Upper lobe of left lung (tissue), 6 donors: Measurements from ENCODE around the gene TRIM14. TPM values are rescaled to one million over a fixed set of nuclear protein-coding genes. Genes with fewer than 3 reads are reported as not detected.
A peak's percentile ranks its signal among the peaks of the same experiment; 100 is the strongest.

Experiments used
- ATAC-seq, 2 donors: fragments of 200-7000 bp; cut with Tn5 transposase; one replicate each; pipeline ENCODE4 v1.9.1; 2022; ENCODE audit warnings: mild to moderate bottlenecking in 2 of 2, moderate library complexity in 2 of 2; ENCODE audit not compliant: low FRiP score in 2 of 2
- DNase-seq, 2 donors: peaks; one replicate each; pipeline ENCODE4 v3.0.0-alpha.2; 2019 to 2020
- H3K27ac ChIP-seq, 4 donors: fragments of 200-600 bp; sonication (generic); one replicate each; pipeline ENCODE4 v1.5.1; 2016 to 2019
- H3K27me3 ChIP-seq, 4 donors: fragments of 200-600 bp; sonication (generic); one replicate each; pipeline ENCODE4 v1.5.1; 2017 to 2019
- H3K36me3 ChIP-seq, 4 donors: fragments of 200-600 bp; sonication (generic); one replicate each; pipeline ENCODE4 v1.5.1; 2016 to 2019
- H3K4me1 ChIP-seq, 4 donors: fragments of 200-600 bp; sonication (generic); one replicate each; pipeline ENCODE4 v1.5.1; 2018 to 2019
- H3K4me3 ChIP-seq, 4 donors: fragments of 200-600 bp; sonication (generic); one replicate each; pipeline ENCODE4 v1.5.1; 2017 to 2019; ENCODE audit warnings: mild to moderate bottlenecking in 2 of 4, moderate library complexity in 1 of 4
- H3K9me3 ChIP-seq, 4 donors: fragments of 200-600 bp; sonication (generic); one replicate each; pipeline ENCODE4 v1.5.1; 2018 to 2019
- EP300 ChIP-seq, 4 donors: sonication (generic); formaldehyde crosslinking; IDR thresholded peaks; one replicate each; pipeline ENCODE4 v1.5.1; 2017; ENCODE audit warnings: antibody characterized with exemption in 4 of 4, control low read depth in 2 of 4
- POLR2A ChIP-seq, 4 donors: fragments of 450-650 bp; IDR thresholded peaks; one replicate each; pipeline ENCODE4 v1.5.1; 2016 to 2017; ENCODE audit warnings: antibody characterized with exemption in 4 of 4, mild to moderate bottlenecking in 2 of 4
- POLR2AphosphoS5 ChIP-seq, 2 donors: sonication (generic); formaldehyde crosslinking; IDR thresholded peaks; one replicate each; pipeline ENCODE4 v1.5.1; 2017; ENCODE audit warnings: antibody characterized with exemption in 2 of 2
- WGBS, 2 donors: methylation state at CpG; one replicate each; pipeline ENCODE4 v1.1.5; 2017 to 2018; 5-methylcytosine and 5-hydroxymethylcytosine counted together
- total RNA-seq, 6 donors: library from RNA; depleted of rRNA in 4 of 6; stranded (reverse); fragments of >200 nt in 4 of 6; gene quantifications; one replicate each; pipeline versions ENCODE4 v1.1.0 to v1.2.1, GENCODE V29; 2016 to 2021
- TF ChIP-seq, protein P1 (sequence below), 6 experiments: fragments of 450-650 bp in 4 of 6; fragments of 200-600 bp in 2 of 6; sonication (generic) in 2 of 6; IDR thresholded peaks; one replicate each; pipeline ENCODE4 v1.5.1; 2016 to 2019; ENCODE audit warnings: antibody characterized with exemption in 6 of 6
- donor health status: DM: no; HTN: no; CAD: no; lungs with moderate emphysema.
- donor health status: DM: no; HTN: yes; CAD: no; lungs with severe emphysema.

Gene TRIM14
- total RNA-seq, 6 donors from 2014 or later, result 28.6 to 52.1 (median 46.2) TPM

DNA sequence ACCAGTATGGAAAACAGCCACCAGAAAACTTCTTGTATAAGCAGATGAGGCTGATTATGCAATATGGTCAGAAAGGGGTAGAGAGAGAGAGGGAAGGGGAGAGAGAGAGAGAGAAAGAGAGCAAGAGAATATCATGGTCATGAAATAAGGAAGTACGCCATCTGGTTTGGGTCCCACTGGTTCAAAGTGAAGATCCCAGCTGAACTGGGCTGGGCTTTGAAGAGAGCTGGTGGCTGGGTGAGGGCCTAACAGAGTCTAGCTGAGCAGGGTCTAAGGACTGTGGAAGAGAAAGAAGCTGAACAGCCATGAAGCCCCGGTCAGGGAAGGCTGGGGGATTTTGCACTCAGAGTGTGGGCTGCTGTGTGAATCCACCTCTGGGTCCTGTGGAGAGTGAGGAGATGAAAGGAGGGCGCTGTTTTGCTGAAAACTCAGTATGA is 14.6 kb downstream of the TRIM14 start:
- peaks cover 4 to 23% (median 19%) of the 10 kb centered on the region in 4 donors for H3K4me1 ChIP-seq
- 67 to 90% methylated on average over 2 to 3 of the region's 3 CpGs for WGBS, 2 donors
- no peaks in the 10 kb centered on the region for H3K27me3 ChIP-seq
- H3K9me3 ChIP-seq, result no peaks in the 10 kb centered on the region
- TF ChIP-seq POLR2A (IDR thresholded peaks at IDR 0.05) (no peak), POLR2AphosphoS5 (IDR thresholded peaks at IDR 0.05) (no peak), EP300 (IDR thresholded peaks at IDR 0.05) (no peak)
- TF ChIP-seq, protein P1, sequence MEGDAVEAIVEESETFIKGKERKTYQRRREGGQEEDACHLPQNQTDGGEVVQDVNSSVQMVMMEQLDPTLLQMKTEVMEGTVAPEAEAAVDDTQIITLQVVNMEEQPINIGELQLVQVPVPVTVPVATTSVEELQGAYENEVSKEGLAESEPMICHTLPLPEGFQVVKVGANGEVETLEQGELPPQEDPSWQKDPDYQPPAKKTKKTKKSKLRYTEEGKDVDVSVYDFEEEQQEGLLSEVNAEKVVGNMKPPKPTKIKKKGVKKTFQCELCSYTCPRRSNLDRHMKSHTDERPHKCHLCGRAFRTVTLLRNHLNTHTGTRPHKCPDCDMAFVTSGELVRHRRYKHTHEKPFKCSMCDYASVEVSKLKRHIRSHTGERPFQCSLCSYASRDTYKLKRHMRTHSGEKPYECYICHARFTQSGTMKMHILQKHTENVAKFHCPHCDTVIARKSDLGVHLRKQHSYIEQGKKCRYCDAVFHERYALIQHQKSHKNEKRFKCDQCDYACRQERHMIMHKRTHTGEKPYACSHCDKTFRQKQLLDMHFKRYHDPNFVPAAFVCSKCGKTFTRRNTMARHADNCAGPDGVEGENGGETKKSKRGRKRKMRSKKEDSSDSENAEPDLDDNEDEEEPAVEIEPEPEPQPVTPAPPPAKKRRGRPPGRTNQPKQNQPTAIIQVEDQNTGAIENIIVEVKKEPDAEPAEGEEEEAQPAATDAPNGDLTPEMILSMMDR (IDR thresholded peaks at IDR 0.05), result no peak
- DNase-seq (no peak), ATAC-seq (peak in 1 of 2 donors; percentile 55)
- H3K4me3 ChIP-seq, result no peak overlapping the region
- peak overlapping the region in 2 of 4 donors; percentile 58 to 71 for H3K27ac ChIP-seq
- peaks cover 0 to 5% (median 1%) of the 10 kb centered on the region in 4 donors for H3K36me3 ChIP-seq

DNA sequence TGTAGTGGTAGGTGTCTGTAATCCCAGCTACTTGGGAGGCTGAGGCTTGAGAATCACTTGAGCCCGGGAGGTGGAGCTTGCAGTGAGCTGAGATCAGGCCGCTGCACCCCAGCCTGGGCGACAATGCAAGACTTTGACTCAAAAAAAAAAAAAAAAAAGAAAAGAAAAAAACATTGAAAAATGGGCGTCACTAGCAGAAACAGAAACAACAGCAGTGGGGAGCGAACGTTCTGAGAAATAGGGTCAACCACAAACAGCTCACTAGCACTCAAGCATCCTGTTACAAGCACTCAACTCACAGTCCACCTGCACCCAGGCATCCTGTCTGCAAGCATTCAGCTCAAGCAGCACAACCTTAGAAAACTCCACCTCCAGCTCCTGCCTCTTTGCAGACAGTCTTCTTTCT is 17.2 kb downstream of the TRIM14 start:
- Histone ChIP-seq H3K4me3 (no peak overlapping the region), H3K36me3 (peaks cover 0 to 23% (median 4%) of the 10 kb centered on the region in 4 donors), H3K9me3 (no peaks in the 10 kb centered on the region), H3K27me3 (no peaks in the 10 kb centered on the region), H3K27ac (peak overlapping the region in 2 of 4 donors; percentile 53 to 67), H3K4me1 (peaks cover 4 to 23% (median 15%) of the 10 kb centered on the region in 4 donors)
- 29 to 31% methylated on average over 6 of the region's 6 CpGs for WGBS, 2 donors
- DNase-seq (peak in 1 of 2 donors; percentile 75), ATAC-seq (peak; percentile 64 to 74)
- TF ChIP-seq POLR2AphosphoS5 (IDR thresholded peaks at IDR 0.05), result peak in 1 of 2 donors; percentile 44
- TF ChIP-seq EP300 (IDR thresholded peaks at IDR 0.05), result no peak
- TF ChIP-seq POLR2A (IDR thresholded peaks at IDR 0.05), result peak in 1 of 4 donors; percentile 53
- TF ChIP-seq, protein P1 (IDR thresholded peaks at IDR 0.05), result no peak

DNA sequence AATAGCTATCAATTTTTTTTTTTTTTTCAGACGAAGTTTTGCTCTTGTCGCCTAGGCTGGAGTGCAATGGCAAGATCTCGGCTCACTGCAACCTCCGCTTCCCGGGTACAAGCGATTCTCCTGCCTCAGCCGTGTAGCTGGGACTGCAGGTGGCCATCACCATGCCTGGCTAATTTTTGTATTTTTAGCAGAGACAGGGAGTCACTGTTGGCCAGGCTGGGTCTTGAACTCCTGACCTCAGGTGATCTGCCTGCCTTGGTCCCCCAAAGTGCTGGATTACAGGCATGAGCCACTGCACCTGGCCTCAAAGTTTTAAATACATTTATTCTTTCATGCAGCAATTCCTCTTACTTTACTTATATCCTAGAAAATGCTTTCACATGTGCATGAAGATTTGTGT is 17.6 kb downstream of the TRIM14 start:
- peaks cover 4 to 23% (median 15%) of the 10 kb centered on the region in 4 donors for H3K4me1 ChIP-seq
- ATAC-seq, result no peak
- no peaks in the 10 kb centered on the region for H3K27me3 ChIP-seq
- TF ChIP-seq POLR2A (IDR thresholded peaks at IDR 0.05), result no peak
- TF ChIP-seq EP300 (IDR thresholded peaks at IDR 0.05), result no peak
- no peak for TF ChIP-seq POLR2AphosphoS5 (IDR thresholded peaks at IDR 0.05)
- TF ChIP-seq, protein P1 (IDR thresholded peaks at IDR 0.05), result no peak
- no peak overlapping the region for H3K4me3 ChIP-seq
- H3K36me3 ChIP-seq, result peaks cover 0 to 23% (median 4%) of the 10 kb centered on the region in 4 donors
- peak overlapping the region in 3 of 4 donors; percentile 20 to 67 (median 53) for H3K27ac ChIP-seq
- DNase-seq, result no peak
- no peaks in the 10 kb centered on the region for H3K9me3 ChIP-seq
- WGBS, 2 donors, result 85 to 97% methylated on average over 7 of the region's 7 CpGs

GRCh38 chr9:98100456-98100855 is 18.6 kb downstream of the TRIM14 start:
- Histone ChIP-seq H3K27me3 (no peaks in the 10 kb centered on the region), H3K4me1 (peaks cover 4 to 23% (median 15%) of the 10 kb centered on the region in 4 donors), H3K4me3 (no peak overlapping the region), H3K27ac (peak overlapping the region in 1 of 4 donors; percentile 52), H3K36me3 (peaks cover 0 to 31% (median 9%) of the 10 kb centered on the region in 4 donors), H3K9me3 (no peaks in the 10 kb centered on the region)
- DNase-seq (no peak), ATAC-seq (no peak)
- no peak for TF ChIP-seq EP300 (IDR thresholded peaks at IDR 0.05)
- TF ChIP-seq, protein P1 (IDR thresholded peaks at IDR 0.05), result no peak
- TF ChIP-seq POLR2A (IDR thresholded peaks at IDR 0.05), result no peak
- no peak for TF ChIP-seq POLR2AphosphoS5 (IDR thresholded peaks at IDR 0.05)

DNA sequence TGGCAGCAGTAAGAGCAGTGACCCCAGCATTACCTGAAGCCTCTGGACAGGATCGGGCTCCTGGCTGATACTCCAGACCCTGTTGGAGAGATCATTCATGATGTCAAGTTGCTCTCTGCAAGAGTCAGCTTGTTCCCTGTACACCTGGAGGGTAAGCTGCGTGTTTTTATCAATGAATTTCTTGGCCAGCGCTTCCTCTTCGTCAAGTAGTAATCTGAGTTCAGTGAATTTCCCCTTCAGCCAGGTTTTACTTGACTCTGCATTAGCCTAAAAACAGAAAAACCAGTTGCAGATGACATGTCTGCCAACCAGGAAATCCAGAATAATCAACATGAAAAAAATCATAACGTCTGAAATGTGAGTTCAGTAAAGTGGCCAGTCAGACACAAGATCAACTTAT is 19.1 kb downstream of the TRIM14 start:
- Histone ChIP-seq H3K9me3 (no peaks in the 10 kb centered on the region), H3K27ac (peak overlapping the region in 1 of 4 donors; percentile 52), H3K4me3 (no peak overlapping the region), H3K4me1 (peaks cover 4 to 21% (median 15%) of the 10 kb centered on the region in 4 donors), H3K27me3 (no peaks in the 10 kb centered on the region), H3K36me3 (peaks cover 0 to 36% (median 12%) of the 10 kb centered on the region in 4 donors)
- DNase-seq, result no peak
- WGBS, 2 donors, result 48% methylated on average over 5 of the region's 5 CpGs
- ATAC-seq, result no peak
- TF ChIP-seq, protein P1 (IDR thresholded peaks at IDR 0.05), result no peak
- no peak for TF ChIP-seq POLR2AphosphoS5 (IDR thresholded peaks at IDR 0.05)
- no peak for TF ChIP-seq EP300 (IDR thresholded peaks at IDR 0.05)
- no peak for TF ChIP-seq POLR2A (IDR thresholded peaks at IDR 0.05)
